WTC11 (cell line): ENCODE data around the gene PSG6. TPM values are rescaled to one million over a fixed set of nuclear protein-coding genes. Genes with fewer than 3 reads are reported as not detected.

Source experiments
- total RNA-seq: library from RNA; stranded (reverse); gene quantifications from 3 replicates; pipeline ENCODE4 v1.2.3, GENCODE V29; 2021

Gene PSG6
- total RNA-seq, 1 experiment from 2014 or later: not detected

Other genes starting within 250 kb of the PSG6 start
- not detected in 3 replicates for gene PSG3, start 177.4 kb downstream of the PSG6 start, total RNA-seq
- 0.21 TPM in 1 of 3 replicates, not detected in the others for gene PSG8, start 152.2 kb downstream of the PSG6 start, total RNA-seq
- not detected in 3 replicates for gene PSG1, start 38.2 kb downstream of the PSG6 start, total RNA-seq
- gene PSG7, start 19.3 kb upstream of the PSG6 start, total RNA-seq: not detected in 3 replicates
- not detected in 3 replicates for gene PSG11, start 108.6 kb upstream of the PSG6 start, total RNA-seq
- gene PSG2, start 164.8 kb upstream of the PSG6 start, total RNA-seq: not detected in 3 replicates